Dedifferentiated amniotic fluid mesenchymal stem cell (primary cell): ENCODE data around the gene SH3BGRL3.
"Not testable (repeated sequence)": the region's sequence is repeated elsewhere in the genome, so short reads cannot be mapped to it uniquely, and the experiment has no call there.

ENCODE experiments used
- DNase-seq: peaks from one replicate; pipeline ENCODE4 v3.0.0-alpha.2; 2016; ENCODE audit errors: extremely low spot score

SH3BGRL3 gene

DNA sequence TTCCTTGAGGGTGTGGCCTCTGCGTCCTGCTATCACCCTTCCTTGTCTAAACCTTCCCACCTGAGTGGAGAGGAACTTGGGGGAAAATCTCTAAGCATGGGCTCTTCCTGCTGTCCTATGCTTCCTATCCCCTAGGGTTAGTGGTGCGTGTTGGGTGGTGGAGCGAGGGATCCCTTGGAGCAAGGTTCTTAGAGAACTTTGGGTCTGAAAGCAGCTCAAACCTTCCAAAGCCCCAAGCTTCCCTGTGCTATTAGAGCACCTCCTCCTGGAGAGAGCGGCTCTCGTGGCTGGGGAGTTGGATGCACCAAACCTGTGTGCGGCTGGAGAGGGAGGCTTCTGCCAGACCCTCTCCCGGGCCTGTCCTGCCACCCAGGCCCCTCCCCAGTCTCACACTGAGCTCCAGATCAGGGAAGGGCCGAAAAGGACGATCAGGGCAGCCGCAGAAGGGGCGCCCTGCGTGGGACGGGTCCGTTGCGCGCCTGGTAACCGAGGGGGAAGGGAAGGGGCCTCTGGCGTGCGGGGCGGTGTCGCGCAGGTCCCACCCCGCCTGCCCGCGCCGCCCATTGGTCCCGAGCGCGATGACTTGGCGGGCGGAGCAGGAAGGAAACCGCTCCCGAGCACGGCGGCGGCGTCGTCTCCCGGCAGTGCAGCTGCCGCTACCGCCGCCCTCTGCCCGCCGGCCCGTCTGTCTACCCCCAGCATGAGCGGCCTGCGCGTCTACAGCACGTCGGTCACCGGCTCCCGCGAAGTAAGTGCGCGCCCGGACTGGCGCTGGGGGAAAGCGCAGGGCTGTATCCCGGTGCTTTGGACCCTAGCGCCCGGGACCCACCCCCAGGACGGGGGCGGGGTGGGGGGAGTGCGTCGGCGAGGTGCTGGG, at the start of gene SH3BGRL3:
Gene SH3BGRL3, plus strand, starts transcription at position 631 of the 877 bp plus-strand sequence. Its CDS starts 70 bp downstream, at position 701.
- peak; percentile 54 for DNase-seq

DNA sequence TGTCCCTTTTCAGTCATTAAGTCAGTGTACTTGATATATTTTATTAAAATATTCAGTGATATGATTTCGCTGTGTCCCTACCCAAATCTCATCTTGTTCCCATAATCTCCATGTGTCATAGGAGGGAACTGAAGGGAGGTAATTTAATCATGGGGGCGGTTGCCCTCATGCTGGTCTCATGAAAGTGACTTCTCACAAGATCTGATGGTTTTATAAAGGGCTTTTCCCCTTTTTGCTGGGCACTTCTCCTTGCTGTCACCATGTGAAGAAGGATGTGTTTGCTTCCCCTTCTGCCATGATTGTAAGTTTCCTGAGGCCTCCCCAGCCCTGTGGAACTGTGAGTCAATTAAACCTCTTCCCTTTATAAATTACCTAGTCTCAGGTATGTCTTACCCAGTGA, 49.2 kb upstream of the SH3BGRL3 start:
- not testable (repeated sequence) for DNase-seq

DNA sequence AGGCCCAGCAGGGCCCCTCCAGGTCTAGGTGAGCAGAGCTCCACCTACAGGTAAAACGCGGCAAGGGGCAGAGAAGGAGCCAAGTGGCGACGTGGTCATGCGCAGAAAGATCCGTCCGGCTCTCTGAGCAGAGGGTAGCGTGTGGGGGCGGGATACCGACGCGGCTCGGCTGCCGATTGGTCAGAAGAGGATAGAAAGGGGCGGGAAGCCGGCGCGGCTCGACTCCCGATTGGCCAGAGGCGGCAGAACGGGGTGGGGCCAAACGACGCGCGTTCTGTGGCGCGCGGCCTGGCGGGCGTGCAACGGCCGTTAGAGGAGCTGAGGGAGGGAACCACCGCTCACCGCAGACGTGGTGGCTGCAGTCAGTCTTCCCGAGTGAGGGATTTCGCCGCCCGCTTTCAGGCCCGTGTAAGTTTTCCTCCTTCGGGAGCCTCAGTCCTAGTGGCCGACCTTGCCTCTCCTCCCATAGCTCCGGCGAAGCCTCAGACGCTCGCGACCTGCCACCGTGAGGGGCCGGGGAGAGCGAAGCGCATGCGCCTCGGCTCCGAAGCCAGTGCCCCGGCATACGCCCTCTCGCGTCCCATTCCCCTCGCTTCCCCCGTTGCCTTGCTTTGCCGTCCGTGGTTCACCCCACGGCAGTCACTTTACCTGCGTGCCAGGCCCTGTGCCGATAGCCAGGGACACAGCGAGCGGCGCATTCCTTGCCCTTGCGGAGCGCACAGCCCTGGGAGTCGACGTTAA, 45.8 kb upstream of the SH3BGRL3 start, which contains the start of gene CEP85:
Gene CEP85, plus strand, starts transcription at position 298 of the 741 bp plus-strand sequence. CDS start 5,584 bp downstream, outside the sequence.
- DNase-seq = peak; percentile 98

DNA sequence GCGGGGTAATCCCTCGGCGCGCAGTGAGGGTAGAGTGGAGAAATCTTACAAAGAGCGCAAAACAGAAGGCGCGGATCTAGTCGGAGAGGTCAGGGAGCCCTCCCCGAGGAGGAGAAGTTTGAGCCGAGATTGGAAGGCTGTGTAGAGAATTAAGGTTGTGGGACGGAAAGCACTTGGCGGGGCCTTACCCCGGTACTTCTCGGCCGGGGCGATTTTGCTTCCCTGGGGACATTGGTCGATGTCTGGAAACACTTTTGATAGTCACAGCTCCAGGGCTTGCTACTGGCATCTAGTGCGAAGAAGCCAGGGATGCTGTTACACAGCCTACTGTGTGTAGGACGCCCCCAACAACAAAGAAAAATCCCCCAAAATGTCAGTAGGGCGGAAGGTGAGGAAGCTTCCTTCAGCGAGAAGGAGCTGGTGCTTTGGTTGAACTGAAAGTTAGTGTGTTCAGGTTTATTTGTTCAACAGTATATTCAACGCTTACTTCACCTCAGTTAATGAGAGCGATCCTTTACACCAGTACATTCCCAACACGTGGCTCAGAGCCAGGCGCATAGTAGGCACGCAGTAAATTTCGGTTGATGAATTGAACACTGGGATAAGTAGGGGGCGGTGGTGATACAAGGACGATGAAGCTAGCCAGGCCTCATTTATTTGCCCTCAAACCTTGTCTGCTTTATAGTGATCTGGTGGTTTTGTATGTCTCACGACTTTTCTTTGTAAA, 45.1 kb upstream of the SH3BGRL3 start:
- no peak for DNase-seq

DNA sequence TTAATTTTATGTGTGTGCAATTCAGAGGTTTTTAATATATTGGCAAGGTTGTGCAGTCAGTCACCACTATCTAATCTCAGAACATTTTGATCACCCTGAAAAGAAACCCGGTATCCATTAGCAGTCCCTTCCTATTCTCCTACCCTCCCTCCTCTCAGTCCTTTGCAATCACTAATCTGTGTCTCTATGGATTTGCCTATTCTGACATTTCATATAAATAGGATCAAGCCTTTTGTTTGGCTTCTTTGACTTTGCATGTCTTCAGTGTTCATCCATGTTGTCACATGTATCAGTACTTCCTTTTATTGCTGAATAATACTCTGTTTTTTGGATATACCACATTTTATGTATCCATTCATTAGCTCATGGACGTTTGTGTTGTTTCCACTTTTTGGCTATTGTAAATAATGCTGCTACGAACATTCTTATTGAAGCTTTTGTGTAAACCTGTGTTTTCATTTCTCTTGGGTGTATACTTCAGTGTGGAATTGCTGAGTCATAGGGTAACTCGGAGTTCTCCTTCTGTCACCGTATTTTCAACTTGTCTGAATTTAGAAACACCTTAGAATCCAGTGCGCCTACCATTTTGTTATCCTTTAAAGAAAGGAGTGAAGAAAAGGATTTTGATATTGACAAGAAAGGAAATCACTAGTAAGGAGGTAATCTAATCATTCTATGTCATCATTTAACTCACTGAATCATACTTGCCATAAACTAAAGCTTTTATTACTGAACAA, 42.5 kb upstream of the SH3BGRL3 start:
- DNase-seq = no peak

DNA sequence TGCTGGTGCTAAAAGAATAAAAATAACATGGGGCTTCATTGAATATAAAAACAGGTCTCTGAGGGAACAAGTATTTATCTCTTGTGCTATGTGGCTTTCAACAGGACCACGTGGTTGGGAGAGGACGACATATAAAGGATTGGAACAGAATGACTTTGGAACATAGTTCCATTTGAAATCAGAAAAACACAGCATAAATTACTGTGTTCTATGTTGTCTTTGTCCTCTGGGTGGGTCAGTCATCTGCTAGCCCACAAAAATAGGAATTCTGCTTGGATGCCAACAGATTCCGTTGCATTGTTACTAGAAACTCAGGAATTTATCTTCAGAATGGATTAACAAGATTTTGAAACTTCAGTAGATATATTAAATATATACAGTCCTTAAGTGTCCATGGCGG, 40.0 kb upstream of the SH3BGRL3 start:
- no peak for DNase-seq

DNA sequence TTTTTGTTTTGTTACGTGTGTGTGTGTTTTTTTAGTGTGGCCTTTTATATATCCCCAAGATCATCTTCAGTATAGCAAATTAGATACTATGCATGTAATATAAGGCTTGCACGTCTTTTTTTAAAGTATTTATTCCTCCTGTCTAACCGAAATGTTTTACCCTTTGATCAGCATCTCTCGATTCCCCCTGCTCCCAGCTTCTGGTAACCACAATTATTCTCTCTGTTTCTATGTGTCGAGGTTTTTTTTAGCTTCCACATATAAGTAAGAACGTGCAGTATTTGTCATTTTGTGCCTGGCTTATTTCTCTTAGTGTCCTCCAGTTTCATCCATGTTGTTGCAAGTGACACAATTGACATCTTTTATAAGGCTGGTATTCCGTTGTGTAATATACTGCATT, 27.2 kb upstream of the SH3BGRL3 start:
- DNase-seq = no peak

DNA sequence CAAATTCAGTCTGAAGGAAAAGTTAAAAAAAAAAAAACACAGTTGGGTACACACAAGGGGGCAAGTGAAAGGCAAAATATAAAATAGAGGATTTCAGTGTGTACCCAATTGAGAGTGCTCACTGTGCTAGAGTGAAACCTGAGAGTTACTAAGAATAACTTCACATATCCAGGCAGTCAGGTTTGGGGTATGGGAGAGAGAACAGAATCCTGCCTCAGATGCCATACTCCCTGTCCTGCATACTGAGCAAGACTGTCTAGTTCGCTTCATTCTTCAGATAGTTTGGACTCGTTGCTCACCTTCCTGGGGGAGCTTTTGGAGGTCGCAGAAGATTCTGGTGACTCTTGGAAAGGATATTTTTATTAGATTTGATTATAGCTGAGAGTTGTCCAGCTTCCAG, 25.5 kb upstream of the SH3BGRL3 start:
- DNase-seq = no peak

DNA sequence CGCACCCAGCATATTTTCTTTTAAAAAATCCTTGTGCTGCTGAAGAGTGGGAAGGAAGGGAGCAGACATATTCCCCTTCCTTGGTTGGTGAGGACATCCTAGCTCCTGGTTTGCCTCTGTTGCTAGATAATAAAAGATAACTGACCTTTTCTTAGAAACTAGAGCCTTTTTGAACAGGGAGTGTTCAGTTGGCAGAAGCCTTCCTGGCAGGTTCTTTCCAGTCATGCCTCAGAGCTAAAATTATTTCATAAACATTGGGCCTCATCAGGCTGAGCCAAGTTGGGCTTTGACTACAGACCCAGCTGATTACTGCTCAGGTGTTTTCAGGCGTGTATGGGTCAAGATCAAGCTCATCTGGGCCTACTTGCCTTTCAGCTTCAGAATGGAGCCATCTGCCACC, 22.7 kb upstream of the SH3BGRL3 start:
- DNase-seq = no peak

DNA sequence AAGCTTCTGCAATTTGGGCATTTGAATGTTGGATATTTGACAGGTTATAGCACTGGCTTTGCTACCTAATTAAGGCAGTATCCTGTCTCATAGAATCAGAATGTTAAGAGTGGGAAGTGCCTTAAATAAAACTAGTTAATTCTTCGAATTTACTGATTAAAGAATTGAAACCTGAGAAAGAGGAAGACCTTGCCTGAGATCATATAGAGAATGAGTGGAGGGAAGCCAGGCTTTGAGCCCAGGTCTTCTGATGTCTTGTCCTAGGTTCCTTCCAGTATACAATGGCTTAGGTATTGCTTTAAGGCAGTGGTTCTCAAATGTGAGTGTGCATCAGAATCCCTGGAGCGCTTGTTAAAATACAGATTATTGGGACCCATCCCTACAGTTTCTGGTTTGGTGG, 20.9 kb upstream of the SH3BGRL3 start:
- DNase-seq = no peak

DNA sequence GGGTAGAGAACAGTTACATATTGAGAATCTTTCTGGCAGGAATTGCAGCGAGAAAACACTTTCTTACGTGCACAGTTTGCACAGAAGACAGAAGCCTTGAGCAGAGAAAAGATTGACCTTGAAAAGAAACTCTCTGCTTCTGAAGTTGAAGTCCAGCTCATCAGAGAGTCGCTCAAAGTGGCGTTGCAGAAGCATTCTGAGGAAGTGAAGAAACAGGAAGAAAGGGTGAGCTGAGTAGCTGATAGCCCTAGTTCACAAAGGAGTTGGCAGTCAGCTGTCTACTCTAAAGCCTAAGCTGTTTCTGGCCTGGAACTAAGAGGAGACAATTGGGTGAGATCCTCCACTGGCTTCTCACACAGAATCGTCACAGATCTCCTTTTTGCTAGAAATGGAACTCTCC, 20.3 kb upstream of the SH3BGRL3 start:
- no peak for DNase-seq

DNA sequence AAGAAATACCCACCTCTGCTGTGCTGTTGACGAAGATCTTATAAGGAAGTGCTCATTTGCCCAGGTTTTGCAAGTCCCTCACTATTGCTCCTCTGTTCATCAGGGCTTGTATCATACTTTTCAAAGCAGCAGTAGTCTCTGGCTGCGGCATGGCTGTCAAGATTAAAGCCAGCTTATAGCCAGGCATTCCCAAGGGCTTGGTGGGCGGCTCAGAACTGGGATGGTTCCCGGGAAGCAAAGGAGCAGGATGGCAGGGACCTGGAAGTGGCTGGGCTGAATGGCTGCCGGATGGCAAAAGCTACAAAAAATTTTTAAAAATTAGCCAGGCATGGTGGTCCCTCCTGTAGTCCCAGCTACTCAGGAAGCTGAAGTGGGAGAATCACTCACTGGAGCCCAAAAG, 16.7 kb upstream of the SH3BGRL3 start:
- no peak for DNase-seq

DNA sequence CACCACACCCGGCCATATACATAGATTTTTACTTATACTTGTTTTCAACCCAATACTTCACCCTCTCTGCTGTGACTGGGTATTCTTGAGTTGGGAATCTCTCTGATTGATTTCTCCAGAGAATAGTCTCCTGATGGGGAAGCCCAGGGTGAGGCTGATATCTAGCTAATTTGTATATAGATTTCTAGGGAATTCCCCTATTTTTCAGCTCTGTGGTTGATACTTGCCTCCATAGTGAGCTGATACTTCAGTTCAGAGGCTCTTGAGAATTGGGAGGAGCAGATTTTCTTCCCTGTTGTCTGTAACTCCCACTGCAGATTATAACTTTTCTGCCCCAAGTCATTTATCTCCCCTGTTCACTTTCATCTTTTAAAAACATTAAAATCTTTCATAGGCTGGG, 14.5 kb upstream of the SH3BGRL3 start:
- no peak for DNase-seq

DNA sequence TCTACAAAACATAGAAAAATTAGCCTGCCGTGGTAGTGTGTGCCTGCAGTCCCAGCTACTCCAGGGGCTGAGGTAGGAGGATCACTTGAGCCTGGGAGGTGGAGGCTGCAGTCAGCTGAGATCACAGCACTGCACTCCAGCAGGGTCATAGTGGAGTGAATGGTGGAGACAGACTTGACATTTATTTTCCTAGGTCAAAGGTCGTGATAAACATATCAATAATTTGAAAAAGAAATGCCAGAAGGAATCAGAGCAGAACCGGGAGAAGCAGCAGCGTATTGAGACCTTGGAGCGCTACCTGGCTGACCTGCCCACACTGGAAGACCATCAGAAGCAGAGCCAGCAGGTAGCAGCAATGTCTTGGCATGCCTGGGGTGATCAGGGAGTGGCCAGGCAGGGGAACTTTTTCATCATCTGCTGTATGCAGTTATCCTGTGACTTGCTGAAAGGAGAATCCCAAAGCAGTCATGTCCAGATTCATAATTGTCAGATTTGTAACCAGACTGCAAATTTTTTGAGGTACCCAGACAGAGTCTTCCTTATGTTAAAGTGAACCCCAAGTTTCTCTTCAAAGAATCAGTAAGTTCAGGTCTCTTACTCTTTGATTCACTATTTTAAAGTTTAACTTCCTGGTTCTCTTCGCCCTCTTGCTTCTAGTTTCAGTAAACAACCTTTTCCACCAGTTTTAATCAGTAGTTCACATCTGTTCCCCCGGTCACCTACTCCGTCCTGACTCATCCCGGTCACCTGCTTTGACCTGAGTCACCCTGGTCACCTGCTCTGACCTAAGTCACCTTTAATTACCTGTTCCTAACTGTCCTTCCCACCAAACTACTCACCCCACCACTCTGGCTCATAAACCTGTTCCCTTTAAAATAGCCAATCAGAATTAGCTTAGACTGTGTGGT, 11.3 kb upstream of the SH3BGRL3 start:
- DNase-seq = no peak

DNA sequence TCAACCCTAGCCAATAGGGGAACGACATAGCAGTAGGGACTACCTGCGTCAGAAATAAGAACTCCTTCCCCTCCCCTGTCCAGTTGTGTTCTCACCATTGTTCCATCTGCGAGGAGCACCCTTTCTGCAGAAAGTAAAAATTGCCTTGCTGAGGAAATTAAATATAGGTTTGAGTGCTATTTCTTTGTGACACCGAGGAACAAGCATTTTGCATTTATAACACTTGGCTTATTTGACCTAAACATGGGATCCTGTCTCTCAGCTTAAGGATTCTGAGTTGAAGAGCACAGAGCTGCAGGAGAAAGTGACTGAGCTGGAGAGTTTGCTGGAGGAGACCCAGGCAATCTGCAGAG, 10.7 kb upstream of the SH3BGRL3 start:
- no peak for DNase-seq

DNA sequence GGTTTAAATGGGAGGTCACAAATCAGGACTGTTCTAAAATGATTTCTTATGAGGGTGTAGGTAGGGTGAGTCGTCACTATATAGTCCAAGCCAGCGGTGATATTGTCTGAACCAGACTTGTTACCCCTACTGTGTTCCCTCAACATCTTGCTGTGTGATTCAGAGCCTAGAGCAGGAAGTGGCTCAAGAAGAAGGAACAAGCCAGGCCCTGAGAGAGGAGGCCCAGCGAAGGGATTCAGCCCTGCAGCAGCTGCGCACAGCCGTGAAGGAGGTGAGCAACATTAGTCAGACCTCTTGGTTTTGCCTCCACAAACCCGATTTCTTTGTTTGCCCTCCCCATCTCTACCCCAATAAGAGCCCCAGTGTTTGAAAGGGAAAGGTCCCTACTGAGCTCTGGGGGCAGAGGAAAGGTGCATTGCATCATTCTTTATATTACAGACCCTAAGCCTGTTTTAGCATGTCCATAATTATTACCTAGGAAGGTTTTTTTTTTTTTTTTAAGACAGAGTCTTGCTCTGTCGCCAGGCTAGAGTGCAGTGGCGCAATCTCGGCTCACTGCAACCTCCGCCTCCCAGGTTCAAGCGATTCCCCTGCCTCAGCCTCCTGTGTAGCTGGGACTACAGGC, 5.0 kb upstream of the SH3BGRL3 start:
- no peak for DNase-seq

DNA sequence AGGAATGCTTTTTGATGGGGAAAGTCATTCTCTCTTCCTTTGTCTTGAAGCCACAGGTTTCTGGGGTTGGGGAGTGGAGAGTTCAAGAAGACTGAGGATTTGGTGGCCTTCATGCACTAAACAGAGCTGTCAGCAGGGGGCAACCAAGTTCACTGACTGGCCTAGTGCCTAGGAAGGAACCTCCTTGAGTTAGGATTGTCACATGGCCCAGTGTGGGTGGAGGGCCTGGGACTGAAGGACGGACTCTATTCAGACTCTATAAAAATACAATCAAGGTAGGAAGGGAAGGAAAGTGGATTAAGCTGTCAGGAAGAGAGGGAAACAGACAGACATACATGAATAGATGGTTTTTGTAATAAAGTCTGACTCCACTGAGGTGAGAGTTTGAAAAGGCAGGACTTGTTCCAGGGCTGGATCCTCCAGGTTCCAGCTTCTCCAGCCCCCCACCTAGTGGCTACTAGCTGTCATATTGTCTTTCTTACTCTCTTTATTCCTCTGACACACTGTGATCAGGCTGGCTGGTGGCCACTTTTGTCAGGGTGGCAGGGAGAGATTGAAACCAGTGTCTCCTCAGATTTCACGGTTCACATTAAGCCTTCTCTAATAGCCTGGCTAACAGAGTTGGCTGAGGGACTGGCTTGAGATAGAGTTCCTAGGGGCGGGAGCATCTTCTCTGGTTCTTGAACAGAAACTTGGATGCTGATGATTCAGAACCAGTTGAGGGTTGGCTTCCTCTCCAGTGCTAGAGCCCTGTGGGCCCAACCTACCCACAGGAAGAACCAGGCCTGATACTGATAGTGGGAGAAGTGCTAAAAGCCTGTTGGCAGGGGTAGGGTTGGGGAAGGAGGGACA, 4.1 kb upstream of the SH3BGRL3 start:
- peak; percentile 82 for DNase-seq

DNA sequence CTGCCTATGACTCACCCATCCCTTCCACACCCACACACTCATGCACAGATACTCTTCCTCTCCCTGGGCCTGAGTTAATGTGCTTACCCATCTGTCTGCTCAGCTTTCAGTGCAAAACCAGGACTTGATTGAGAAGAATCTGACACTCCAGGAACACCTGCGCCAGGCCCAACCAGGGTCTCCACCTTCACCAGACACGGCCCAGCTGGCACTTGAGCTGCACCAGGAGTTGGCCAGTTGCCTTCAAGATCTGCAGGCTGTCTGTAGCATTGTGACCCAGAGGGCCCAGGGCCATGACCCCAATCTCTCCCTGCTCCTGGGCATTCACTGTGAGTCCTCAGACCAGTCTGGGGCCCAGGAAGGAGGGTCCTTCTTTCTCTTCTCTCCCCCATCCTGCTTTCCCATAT, 3.5 kb upstream of the SH3BGRL3 start:
- no peak for DNase-seq

DNA sequence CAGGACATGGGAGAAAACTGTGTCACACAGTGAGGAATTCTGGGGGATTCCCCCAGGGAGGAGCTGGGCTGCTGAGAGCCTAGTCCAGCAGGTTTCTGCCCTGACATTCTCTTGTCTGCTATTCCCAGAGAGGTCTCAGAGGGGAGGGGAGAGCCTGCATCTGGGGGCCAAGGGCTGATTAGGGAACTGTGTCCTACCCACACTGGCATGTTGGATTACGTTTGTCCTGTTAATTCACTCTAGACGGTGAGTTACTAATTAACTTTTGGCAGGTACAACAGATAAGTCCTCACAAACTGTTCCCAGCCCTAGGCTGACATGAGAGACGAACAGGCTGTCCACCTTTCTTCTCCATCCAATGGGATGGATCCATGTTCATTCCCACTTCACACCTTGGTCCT, 2.6 kb upstream of the SH3BGRL3 start:
- no peak for DNase-seq
